22Rv1 (cell line): ENCODE measurements around the gene PCDHB1.
A peak's percentile ranks its signal among the peaks of the same experiment; 100 is the strongest.

Experiments used
- ZFX ChIP-seq: fragments of 450-650 bp; IDR thresholded peaks from 2 replicates; pipeline ENCODE4 v1.6.1; 2017; ENCODE audit warnings: antibody characterized with exemption, borderline replicate concordance
- TF ChIP-seq, protein P1 (sequence below): fragments of 450-650 bp; IDR thresholded peaks from 2 replicates; pipeline ENCODE4 v1.5.1; 2017; ENCODE audit warnings: mild to moderate bottlenecking

GRCh38 chr5:141041427-141041785, 9.8 kb upstream of the PCDHB1 start:
- TF ChIP-seq, protein P1, sequence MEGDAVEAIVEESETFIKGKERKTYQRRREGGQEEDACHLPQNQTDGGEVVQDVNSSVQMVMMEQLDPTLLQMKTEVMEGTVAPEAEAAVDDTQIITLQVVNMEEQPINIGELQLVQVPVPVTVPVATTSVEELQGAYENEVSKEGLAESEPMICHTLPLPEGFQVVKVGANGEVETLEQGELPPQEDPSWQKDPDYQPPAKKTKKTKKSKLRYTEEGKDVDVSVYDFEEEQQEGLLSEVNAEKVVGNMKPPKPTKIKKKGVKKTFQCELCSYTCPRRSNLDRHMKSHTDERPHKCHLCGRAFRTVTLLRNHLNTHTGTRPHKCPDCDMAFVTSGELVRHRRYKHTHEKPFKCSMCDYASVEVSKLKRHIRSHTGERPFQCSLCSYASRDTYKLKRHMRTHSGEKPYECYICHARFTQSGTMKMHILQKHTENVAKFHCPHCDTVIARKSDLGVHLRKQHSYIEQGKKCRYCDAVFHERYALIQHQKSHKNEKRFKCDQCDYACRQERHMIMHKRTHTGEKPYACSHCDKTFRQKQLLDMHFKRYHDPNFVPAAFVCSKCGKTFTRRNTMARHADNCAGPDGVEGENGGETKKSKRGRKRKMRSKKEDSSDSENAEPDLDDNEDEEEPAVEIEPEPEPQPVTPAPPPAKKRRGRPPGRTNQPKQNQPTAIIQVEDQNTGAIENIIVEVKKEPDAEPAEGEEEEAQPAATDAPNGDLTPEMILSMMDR, result peak; percentile 38
- no peak for TF ChIP-seq ZFX
